MM.1S (cell line): ENCODE data around the gene MCOLN1.
A peak's percentile ranks its signal among the peaks of the same experiment; 100 is the strongest.
"Not testable (repeated sequence)": the region's sequence is repeated elsewhere in the genome, so short reads cannot be mapped to it uniquely, and the experiment has no call there.

ENCODE experiments used
- DNase-seq: peaks from one replicate; pipeline ENCODE4 v3.0.0-alpha.2; 2015
- H2AFZ ChIP-seq: fragments of 300-600 bp; sonication (generic); 2 replicates; pipeline ENCODE4 v1.6.0; 2016; ENCODE audit warnings: antibody characterized with exemption, low read length
- H3F3A ChIP-seq: fragments of 300-600 bp; sonication (generic); 2 replicates; pipeline ENCODE4 v1.6.1; 2016; ENCODE audit warnings: mild to moderate bottlenecking, antibody characterized with exemption, low read length, moderate library complexity, mixed read lengths; ENCODE audit not compliant: insufficient read depth
- H3K27ac ChIP-seq: fragments of 300-600 bp; sonication (generic); 2 replicates; pipeline ENCODE4 v1.5.1; 2016; ENCODE audit warnings: mild to moderate bottlenecking, low read length
- H3K27me3 ChIP-seq: fragments of 300-600 bp; sonication (generic); replicated peaks from 2 replicates; pipeline ENCODE4 v1.6.0; 2016; ENCODE audit warnings: low read length; ENCODE audit not compliant: insufficient read depth
- H3K36me3 ChIP-seq: fragments of 300-600 bp; sonication (generic); replicated peaks from 2 replicates; pipeline ENCODE4 v1.6.1; 2016; ENCODE audit warnings: mild to moderate bottlenecking, low read length, mixed read lengths; ENCODE audit not compliant: insufficient read depth
- H3K4me1 ChIP-seq: fragments of 300-600 bp; sonication (generic); 2 replicates; pipeline ENCODE4 v1.6.1; 2016; ENCODE audit warnings: low read length, mixed read lengths
- H3K4me2 ChIP-seq: fragments of 300-600 bp; sonication (generic); 2 replicates; pipeline ENCODE4 v1.6.0; 2016; ENCODE audit warnings: low read depth, low read length
- H3K4me3 ChIP-seq: fragments of 300-600 bp; sonication (generic); 2 replicates; pipeline ENCODE4 v1.5.1; 2016; ENCODE audit warnings: low read length, mixed read lengths
- H3K79me2 ChIP-seq: fragments of 300-600 bp; sonication (generic); 2 replicates; pipeline ENCODE4 v1.6.1; 2016; ENCODE audit warnings: mixed run types, low read length, mixed read lengths
- H3K9ac ChIP-seq: fragments of 300-600 bp; sonication (generic); 2 replicates; pipeline ENCODE4 v1.6.1; 2016; ENCODE audit warnings: low read length, mixed read lengths
- H3K9me2 ChIP-seq: fragments of 300-600 bp; sonication (generic); replicated peaks from 2 replicates; pipeline ENCODE4 v1.6.1; 2016; ENCODE audit warnings: mild to moderate bottlenecking, low read length, mixed read lengths; ENCODE audit not compliant: insufficient read depth
- H3K9me3 ChIP-seq: fragments of 300-600 bp; sonication (generic); replicated peaks from 2 replicates; pipeline ENCODE4 v1.6.1; 2016; ENCODE audit warnings: mild to moderate bottlenecking, low read length, mixed read lengths; ENCODE audit not compliant: insufficient read depth
- H4K20me1 ChIP-seq: fragments of 300-600 bp; sonication (generic); 2 replicates; pipeline ENCODE4 v1.6.1; 2016; ENCODE audit warnings: mild to moderate bottlenecking, low read length, moderate library complexity, mixed read lengths; ENCODE audit not compliant: insufficient read depth
- EZH2 ChIP-seq: fragments of 300-600 bp; sonication (generic); optimal IDR thresholded peaks from 2 replicates; pipeline ENCODE3; 2017; ENCODE audit warnings: low read depth, mild to moderate bottlenecking, antibody characterized with exemption, low read length, mixed read lengths
- EZH2phosphoT487 ChIP-seq: fragments of 300-600 bp; sonication (generic); IDR thresholded peaks from 2 replicates; pipeline ENCODE4 v1.6.1; 2018; ENCODE audit warnings: antibody characterized with exemption, low read length
- TF ChIP-seq, protein P1 (sequence below): fragments of 300-600 bp; sonication (generic); IDR thresholded peaks from 2 replicates; pipeline ENCODE4 v1.5.1; 2016; ENCODE audit warnings: antibody characterized with exemption, low read length, mixed read lengths

The MCOLN1 gene

GRCh38 chr19:7570761-7571160 lies 48.3 kb downstream of the MCOLN1 start:
- Histone ChIP-seq H3K27me3 (peaks cover 88% of the 10 kb centered on the region), H4K20me1 (no peaks in the 10 kb centered on the region), H3K4me1 (no peaks in the 10 kb centered on the region), H3F3A (no peaks in the 10 kb centered on the region), H3K79me2 (no peaks in the 10 kb centered on the region), H3K9ac (no peak overlapping the region), H3K27ac (no peak overlapping the region), H3K4me3 (no peak overlapping the region), H2AFZ (no peak overlapping the region), H3K36me3 (no peaks in the 10 kb centered on the region), H3K9me2 (no peaks in the 10 kb centered on the region), H3K9me3 (no peaks in the 10 kb centered on the region), H3K4me2 (no peak overlapping the region)
- no peak for DNase-seq
- TF ChIP-seq EZH2phosphoT487 (no peak), EZH2 (peak; percentile 61)

DNA sequence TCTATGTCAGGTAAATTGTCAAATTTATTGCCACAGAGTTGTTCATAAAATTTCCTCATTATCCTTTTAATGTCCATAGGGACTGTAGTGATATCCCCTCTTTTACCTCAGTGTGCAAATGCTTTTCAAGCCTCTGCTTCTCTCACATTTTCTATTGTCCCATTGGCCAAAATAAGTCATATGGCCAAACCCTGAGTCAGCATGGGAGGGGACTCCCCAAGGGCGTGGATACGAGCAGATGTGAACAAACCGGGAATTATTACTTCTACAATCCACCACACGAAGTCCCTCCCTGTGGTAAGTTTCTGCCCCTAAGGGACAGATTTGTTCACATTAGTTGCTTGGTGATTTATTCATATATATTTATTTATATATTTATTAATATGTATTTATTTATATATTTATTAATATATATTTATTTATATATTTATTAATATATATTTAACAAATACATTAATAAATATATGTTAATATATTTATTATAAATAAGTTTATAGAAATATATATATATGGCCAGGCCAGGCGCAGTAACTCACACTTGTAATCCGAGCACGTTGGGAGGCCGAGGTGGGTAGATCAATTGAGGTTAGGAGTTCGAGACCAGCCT lies 53.1 kb downstream of the MCOLN1 start:
- Histone ChIP-seq H3K79me2 (no peaks in the 10 kb centered on the region), H3K9me2 (no peaks in the 10 kb centered on the region), H3K4me1 (no peaks in the 10 kb centered on the region), H3K4me2 (no peak overlapping the region), H3K27me3 (peaks cover 93% of the 10 kb centered on the region), H3K9ac (no peak overlapping the region), H3K36me3 (no peaks in the 10 kb centered on the region), H2AFZ (no peak overlapping the region), H4K20me1 (no peaks in the 10 kb centered on the region), H3K9me3 (no peaks in the 10 kb centered on the region), H3K27ac (no peak overlapping the region), H3K4me3 (no peak overlapping the region), H3F3A (no peaks in the 10 kb centered on the region)
- TF ChIP-seq EZH2phosphoT487: no peak
- TF ChIP-seq, protein P1, sequence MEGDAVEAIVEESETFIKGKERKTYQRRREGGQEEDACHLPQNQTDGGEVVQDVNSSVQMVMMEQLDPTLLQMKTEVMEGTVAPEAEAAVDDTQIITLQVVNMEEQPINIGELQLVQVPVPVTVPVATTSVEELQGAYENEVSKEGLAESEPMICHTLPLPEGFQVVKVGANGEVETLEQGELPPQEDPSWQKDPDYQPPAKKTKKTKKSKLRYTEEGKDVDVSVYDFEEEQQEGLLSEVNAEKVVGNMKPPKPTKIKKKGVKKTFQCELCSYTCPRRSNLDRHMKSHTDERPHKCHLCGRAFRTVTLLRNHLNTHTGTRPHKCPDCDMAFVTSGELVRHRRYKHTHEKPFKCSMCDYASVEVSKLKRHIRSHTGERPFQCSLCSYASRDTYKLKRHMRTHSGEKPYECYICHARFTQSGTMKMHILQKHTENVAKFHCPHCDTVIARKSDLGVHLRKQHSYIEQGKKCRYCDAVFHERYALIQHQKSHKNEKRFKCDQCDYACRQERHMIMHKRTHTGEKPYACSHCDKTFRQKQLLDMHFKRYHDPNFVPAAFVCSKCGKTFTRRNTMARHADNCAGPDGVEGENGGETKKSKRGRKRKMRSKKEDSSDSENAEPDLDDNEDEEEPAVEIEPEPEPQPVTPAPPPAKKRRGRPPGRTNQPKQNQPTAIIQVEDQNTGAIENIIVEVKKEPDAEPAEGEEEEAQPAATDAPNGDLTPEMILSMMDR: no peak
- TF ChIP-seq EZH2: no peak
- no peak for DNase-seq

GRCh38 chr19:7577422-7577821 lies 55.0 kb downstream of the MCOLN1 start:
- H4K20me1 ChIP-seq, H3K36me3 ChIP-seq, H3K9me2 ChIP-seq, H3K4me3 ChIP-seq, H3K27ac ChIP-seq, H3K9me3 ChIP-seq, H3F3A ChIP-seq, H3K79me2 ChIP-seq, H2AFZ ChIP-seq, DNase-seq, H3K4me2 ChIP-seq, H3K4me1 ChIP-seq, H3K9ac ChIP-seq: not testable (repeated sequence)
- peaks cover 89% of the 10 kb centered on the region for H3K27me3 ChIP-seq

DNA sequence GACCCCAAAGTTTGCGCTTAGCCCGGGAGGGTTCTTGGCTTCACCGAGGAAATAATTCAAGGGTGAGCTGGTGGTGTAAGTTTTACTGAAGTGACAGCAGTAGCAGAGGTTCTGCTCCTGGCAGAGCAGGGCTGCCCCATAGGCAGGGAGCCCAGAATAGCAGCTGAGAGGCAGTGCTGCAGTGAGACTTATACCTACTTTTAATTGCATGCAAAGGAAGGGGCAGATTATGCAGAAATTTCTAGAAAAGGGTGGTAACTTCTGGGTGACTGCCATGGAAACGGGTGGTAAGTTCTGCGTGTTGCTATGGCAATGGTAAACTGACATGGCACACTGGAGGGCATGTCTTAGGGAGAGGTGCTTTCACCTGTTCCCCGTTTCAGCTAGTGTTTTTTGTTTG lies 55.7 kb downstream of the MCOLN1 start:
- H3F3A ChIP-seq: no peaks in the 10 kb centered on the region
- TF ChIP-seq, protein P1: no peak
- no peak for TF ChIP-seq EZH2phosphoT487
- no peak for TF ChIP-seq EZH2

More for the DNA sequence above, 55.7 kb downstream of the MCOLN1 start:
- no peak for DNase-seq
- Histone ChIP-seq H3K27me3 (peaks cover 89% of the 10 kb centered on the region), H3K27ac (no peak overlapping the region), H3K4me3 (no peak overlapping the region), H3K4me2 (no peak overlapping the region), H3K4me1 (no peaks in the 10 kb centered on the region), H3K9me2 (no peaks in the 10 kb centered on the region), H2AFZ (no peak overlapping the region), H3K79me2 (no peaks in the 10 kb centered on the region), H3K9ac (no peak overlapping the region), H4K20me1 (no peaks in the 10 kb centered on the region), H3K36me3 (no peaks in the 10 kb centered on the region), H3K9me3 (no peaks in the 10 kb centered on the region)
